Stimulated activated CD8-positive, alpha-beta memory T cell treated with anti-CD3 and anti-CD28 coated beads, Interleukin-12 subunit alpha, Interleukin-12 subunit beta, amount 100 ng/mL, for 1 hour (primary cell): ENCODE results near the gene FOXN3.
"Not testable (repeated sequence)": the region's sequence is repeated elsewhere in the genome, so short reads cannot be mapped to it uniquely, and the experiment has no call there.

Source experiments
- DNase-seq: peaks from one replicate; pipeline ENCODE4 v3.0.0-alpha.2; 2020; ENCODE audit warnings: low read depth

The FOXN3 gene

GRCh38 chr14:89129570-89129969 is 287.5 kb downstream of the FOXN3 start:
- no peak for DNase-seq

GRCh38 chr14:89128311-89129026 is 288.6 kb downstream of the FOXN3 start:
- no peak for DNase-seq

- DNase-seq = no peak
Observed at GRCh38 chr14:89126461-89126860, 290.6 kb downstream of the FOXN3 start.

- no peak for DNase-seq
Observed at GRCh38 chr14:89125216-89125615, 291.8 kb downstream of the FOXN3 start.

- no peak for DNase-seq
Observed at GRCh38 chr14:89123851-89124250, 293.2 kb downstream of the FOXN3 start.

GRCh38 chr14:89123215-89123614 is 293.8 kb downstream of the FOXN3 start:
- DNase-seq = no peak

GRCh38 chr14:89121968-89122620 is 294.9 kb downstream of the FOXN3 start:
- no peak for DNase-seq

GRCh38 chr14:89117012-89117411 is 300.0 kb downstream of the FOXN3 start:
- DNase-seq = no peak

GRCh38 chr14:89114109-89114508 is 302.9 kb downstream of the FOXN3 start:
- DNase-seq = no peak

- DNase-seq = no peak
Observed at GRCh38 chr14:89112720-89113119, 304.3 kb downstream of the FOXN3 start.

GRCh38 chr14:89111766-89112543 is 305.1 kb downstream of the FOXN3 start:
- DNase-seq = not testable (repeated sequence)

- DNase-seq = not testable (repeated sequence)
Observed at GRCh38 chr14:89111232-89111631, 305.8 kb downstream of the FOXN3 start.

GRCh38 chr14:89110110-89110509 is 306.9 kb downstream of the FOXN3 start:
- no peak for DNase-seq

- no peak for DNase-seq
Observed at GRCh38 chr14:89108608-89109007, 308.4 kb downstream of the FOXN3 start.

GRCh38 chr14:89107626-89108025 is 309.4 kb downstream of the FOXN3 start:
- DNase-seq = no peak
